ENCODE measurements around the gene TBL1X.
"Not testable (repeated sequence)": the region's sequence is repeated elsewhere in the genome, so short reads cannot be mapped to it uniquely, and the experiment has no call there.

The TBL1X gene

GRCh38 chrX:9765737-9766097 lies 300.9 kb downstream of the TBL1X start, which contains the start of gene GPR143:
Gene GPR143, minus strand, starts transcription at chrX:9765847. Its CDS starts 30 bp downstream, at chrX:9765817.
- no peak for DNase-seq (ENCODE audit: low spot score)

DNA sequence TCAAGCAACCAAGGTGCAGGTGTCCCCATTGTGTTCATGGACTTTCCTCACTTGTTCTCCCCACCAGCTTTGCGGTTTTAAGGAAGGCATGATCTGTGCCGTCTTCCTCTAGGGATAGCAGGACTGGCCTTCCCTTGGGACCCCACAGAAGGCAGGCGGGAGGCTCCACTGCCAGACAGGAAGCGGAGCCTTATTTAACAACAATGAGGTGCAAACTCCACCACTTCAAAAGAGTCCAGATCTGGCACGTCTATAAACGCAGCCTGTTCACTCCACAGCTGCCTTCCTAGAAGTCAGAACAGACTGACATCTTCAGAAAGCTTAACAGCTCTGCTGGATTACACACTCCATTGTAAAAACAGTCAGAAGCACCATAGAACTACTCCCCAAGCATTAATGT lies 302.5 kb downstream of the TBL1X start:
- DNase-seq (ENCODE audit: low spot score) = no peak

DNA sequence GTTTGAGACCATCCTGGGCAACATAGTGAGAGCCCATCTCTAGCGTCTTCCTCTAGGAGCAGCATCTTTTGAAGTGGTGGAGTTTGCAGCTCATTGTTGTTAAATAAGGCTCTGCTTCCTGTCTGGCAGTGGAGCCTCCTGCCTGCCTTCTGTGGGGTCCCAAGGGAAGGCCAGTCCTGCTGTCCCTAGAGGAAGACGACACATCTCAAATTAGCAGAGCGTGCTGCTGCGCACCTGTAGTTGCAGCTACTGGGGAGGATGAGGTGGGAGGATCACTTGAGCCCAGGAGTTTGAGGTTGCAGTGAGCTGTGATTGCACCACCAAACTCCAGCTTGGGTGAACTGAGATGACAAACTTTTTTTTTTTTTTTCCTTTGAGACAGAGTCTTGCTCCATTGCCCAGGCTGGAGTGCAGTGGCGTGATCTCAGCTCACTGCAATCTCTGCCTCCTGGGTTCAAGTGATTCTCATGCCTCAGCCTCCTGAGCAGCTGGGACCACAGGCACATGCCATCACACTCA lies 303.5 kb downstream of the TBL1X start:
- not testable (repeated sequence) for DNase-seq (ENCODE audit: low spot score)

GRCh38 chrX:9770319-9770718 lies 305.5 kb downstream of the TBL1X start:
- no peak for DNase-seq (ENCODE audit: low spot score)

DNA sequence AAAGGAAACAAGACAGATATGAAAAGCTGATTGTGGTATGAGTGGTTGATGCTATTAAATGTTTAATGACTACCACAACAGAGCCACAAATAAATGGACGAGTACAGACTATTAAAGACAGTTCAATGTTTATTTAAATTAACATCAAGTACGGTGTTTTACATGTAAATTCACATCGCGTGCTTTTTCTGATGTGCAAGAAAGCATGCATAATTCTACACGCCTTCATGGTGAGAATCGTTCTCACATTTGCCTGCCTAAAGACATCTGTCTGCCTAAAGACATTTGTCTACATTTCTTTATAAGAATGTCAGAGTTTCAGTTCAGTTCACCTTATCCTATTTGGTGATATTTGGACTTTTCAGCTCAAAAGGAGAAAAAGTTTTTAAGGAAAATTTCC lies 308.1 kb downstream of the TBL1X start:
- DNase-seq (ENCODE audit: low spot score) = no peak

DNA sequence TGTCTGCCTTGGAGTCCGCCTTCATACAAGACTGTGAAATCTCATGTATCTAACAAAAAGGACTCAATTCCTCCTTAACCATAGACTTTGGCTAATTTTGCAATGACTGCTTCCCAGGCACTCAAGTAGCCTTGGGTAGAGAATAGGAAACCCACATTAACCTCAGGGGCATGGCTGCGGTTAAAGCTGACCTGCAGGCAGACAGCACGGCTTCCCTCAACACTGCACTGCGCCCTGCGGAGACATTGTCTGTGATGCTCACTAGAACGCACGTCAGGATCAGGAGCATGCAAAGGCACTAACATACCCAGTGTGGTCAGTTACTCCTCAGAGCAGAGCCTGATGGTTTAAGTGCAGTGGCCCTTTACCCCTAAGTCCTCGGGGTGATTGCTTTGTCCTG lies 311.1 kb downstream of the TBL1X start:
- no peak for DNase-seq (ENCODE audit: low spot score)

DNA sequence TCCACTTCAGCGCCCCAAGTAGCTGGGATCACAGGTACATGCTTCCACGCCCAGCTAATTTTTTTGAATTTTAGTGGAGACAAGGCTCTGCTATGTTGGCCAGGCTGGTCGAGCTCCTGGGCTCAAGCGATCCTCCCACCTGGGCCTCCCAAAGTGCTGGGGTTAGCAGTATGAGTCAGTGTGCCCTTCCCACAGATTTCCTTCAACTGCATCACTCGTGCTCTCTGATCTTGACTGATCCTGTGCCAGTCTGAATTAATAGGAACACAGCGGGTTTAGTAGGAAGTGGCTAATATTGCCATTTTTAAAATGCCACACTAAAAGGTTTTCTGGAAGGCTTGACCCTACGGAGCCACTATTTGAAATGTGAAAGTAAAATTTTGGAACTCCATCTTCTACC lies 317.1 kb downstream of the TBL1X start:
- DNase-seq (ENCODE audit: low spot score) = no peak

- DNase-seq (ENCODE audit: low spot score) = no peak
Measured at GRCh38 chrX:9784332-9784731, 319.5 kb downstream of the TBL1X start.

GRCh38 chrX:9785254-9785943 lies 320.5 kb downstream of the TBL1X start:
- DNase-seq (ENCODE audit: low spot score) = no peak

DNA sequence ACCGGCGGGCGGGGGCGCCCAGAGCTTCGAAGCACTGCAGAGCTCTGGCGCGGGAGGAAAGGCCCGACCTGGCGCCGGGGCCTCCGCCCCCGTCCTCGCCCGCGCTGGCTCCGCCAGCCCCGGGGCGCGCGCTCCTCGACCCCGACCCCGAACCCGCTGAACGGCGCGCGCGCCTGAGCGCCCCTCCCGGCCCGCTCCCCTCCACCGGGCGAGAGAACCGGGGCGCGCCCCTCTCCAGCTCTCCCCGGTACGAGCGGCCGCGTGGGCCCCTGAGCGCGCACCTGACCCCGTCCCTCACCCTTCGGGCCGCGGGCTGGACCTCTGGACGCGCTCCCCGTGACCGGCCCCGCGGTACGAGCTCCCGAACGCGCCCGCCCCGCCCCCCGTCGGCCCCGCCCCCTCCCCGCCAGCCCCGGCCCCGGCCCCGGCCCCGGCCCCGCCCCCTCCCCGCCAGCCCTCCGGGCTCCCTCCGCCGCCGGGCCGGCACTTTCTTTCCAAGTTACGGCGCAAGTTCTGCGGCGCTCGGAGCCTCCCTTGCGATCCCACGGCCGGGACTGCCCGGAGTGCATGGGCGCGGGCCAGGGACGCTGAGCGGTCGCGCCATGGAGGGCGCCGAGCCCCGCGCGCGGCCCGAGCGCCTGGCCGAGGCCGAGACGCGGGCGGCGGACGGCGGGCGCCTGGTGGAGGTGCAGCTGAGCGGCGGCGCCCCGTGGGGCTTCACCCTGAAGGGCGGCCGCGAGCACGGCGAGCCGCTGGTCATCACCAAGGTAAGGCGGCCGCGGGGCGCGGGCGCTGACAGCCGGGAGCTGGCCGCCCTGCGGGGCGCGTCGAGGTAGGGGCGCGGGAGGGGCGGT lies 321.3 kb downstream of the TBL1X start, which contains the start of gene SHROOM2:
Gene SHROOM2, plus strand, starts transcription at position 486 of the 854 bp plus-strand sequence. Its CDS starts 117 bp downstream, at position 603.
- no peak for DNase-seq (ENCODE audit: low spot score)

GRCh38 chrX:9786798-9787635 lies 322.2 kb downstream of the TBL1X start:
- no peak for DNase-seq (ENCODE audit: low spot score)

DNA sequence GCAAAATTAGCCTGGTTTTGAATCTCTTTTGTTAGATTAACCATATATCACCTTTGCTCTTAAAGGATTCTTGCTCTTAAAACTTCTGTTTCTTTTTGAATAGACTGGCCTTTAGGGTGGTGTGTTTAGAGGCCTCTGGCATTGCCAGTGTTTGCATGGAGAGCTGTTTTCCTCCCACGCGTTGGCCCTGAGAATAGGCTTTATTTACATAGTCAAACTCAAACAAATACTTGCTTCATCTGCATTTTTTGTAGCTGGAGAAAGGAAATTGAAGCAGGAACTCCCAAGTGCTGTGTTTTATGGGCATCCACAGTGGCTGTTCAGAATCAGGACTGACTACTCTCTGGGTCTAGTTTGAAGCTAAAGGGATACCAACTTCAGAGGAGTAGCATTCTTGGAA lies 324.1 kb downstream of the TBL1X start:
- no peak for DNase-seq (ENCODE audit: low spot score)

GRCh38 chrX:9789555-9789954 lies 324.7 kb downstream of the TBL1X start:
- DNase-seq (ENCODE audit: low spot score) = no peak
